SKM-1 treated with dmso at 0.1 percent for 144 hours (cell line): Measurements from ENCODE around the gene NRAS.
A peak's percentile ranks its signal among the peaks of the same experiment; 100 is the strongest.

Source experiments
- DNase-seq: peaks from one replicate; lab custom pipeline; 2025; ENCODE audit not compliant: unreplicated experiment; lab: John Stamatoyannopoulos, UW

NRAS gene

DNA sequence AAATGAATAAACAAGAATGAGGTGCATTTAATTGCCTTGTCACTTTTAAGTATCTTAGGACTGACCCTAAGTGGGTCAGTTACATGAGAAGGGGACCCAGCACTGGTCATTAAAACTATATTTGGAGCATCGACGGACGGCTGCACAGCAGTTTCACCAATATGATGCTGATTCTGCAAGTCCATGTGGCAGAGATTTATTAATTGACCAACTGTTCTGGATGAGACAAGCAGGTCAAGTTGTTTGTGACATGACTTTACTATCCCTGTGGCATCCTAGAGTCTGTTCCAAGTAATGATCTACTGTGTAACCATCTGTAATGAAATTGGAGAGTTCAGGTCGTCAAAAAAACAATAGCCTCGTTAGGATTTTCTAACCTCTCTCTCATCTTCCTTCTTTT is 30.7 kb downstream of the NRAS start:
- DNase-seq, result no peak

DNA sequence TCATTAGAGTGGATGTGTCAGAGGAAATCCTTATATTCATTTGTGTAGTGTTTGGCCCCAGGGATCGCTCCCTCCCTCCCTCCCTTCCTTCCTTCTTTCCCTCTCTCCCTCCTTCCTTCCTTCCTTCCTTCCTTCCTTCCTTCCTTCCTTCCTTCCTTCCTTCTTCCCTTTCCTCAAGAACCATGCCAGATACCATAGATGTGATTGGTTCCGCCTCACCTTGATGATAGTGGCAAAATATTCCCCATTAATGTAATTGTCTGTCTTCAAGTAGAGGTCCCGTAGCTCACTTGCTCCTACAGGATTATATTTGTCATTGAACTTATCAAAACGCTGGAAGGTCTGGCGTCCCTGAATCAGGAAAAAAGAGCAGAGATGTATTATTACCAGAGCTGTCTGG is 38.9 kb downstream of the NRAS start:
- no peak for DNase-seq

DNA sequence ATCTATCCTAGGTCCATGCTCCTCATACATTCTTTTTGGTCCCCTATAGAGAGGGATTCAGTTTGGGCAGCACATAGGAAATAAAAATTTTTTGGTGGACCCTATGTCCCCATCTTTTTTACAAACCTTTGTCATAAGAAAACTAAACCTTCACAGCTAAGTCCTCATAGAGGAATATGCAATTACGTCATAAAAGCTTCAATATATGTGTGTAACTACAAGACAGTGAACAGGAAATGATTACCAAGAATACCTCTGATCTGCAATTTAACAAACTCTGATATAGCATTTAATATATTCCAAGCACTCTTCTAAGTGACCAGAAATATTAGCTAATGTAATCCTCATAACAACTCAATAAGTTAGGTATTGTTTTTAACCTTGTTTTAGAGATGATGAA is 40.5 kb downstream of the NRAS start:
- no peak for DNase-seq

DNA sequence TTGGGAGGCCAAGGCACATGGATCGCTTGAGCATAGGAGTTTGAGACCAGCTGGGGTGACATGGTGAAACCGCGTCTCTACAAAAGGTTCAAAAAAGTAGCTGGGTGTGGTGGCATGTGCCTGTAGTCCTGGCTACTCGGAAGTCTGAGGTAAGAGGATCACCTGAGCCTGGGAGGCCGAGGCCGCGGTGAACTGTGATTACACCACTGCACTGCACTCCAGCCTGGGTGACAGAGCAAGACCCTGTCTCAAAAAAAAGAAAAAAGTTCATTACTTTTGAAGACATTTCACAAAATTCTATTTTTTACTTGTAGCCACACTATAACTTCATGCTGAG is 44.7 kb downstream of the NRAS start:
- DNase-seq, result no peak

DNA sequence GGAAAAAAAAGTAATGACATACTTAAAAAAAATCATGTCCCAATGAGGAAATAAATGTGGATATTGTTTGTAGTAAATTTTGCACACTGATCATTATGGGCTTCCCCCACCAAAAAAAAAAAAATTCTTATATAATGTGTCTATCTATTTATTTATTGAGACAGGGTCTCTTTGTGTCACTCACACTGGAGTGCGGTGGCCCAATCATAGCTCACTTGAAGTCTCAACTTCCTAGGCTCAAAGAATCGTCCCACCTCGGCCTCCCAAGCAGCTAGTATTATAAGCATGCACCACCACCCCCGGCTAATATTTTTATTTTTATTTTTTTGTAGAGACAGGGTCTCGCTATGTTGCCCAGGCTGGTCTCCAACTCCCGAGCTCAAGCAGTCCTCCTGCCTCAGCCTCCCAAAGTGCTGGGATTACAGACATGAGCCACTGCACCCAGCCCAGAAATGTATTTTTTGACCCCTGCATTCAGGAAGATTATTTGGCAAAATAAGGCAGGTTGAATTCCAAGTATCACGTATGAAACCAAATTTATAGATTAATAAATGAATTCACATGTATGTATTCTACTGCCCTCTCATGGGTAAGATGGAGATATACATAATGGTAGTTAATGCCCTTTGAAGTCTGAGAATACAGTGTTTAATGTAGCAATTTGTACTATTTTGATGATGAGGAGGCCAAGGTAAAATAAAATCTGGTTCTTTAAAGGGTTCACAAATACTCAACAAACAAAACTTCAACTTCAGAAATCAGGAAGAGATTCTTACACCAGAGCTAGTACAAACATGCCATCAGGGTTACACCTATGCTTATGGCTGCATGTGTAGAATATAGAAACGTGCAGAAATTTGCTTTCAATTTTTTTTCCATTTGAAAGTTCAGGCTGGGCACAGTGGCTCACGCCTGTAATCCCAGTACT is 45.3 kb downstream of the NRAS start:
- DNase-seq, result peak; percentile 20

DNA sequence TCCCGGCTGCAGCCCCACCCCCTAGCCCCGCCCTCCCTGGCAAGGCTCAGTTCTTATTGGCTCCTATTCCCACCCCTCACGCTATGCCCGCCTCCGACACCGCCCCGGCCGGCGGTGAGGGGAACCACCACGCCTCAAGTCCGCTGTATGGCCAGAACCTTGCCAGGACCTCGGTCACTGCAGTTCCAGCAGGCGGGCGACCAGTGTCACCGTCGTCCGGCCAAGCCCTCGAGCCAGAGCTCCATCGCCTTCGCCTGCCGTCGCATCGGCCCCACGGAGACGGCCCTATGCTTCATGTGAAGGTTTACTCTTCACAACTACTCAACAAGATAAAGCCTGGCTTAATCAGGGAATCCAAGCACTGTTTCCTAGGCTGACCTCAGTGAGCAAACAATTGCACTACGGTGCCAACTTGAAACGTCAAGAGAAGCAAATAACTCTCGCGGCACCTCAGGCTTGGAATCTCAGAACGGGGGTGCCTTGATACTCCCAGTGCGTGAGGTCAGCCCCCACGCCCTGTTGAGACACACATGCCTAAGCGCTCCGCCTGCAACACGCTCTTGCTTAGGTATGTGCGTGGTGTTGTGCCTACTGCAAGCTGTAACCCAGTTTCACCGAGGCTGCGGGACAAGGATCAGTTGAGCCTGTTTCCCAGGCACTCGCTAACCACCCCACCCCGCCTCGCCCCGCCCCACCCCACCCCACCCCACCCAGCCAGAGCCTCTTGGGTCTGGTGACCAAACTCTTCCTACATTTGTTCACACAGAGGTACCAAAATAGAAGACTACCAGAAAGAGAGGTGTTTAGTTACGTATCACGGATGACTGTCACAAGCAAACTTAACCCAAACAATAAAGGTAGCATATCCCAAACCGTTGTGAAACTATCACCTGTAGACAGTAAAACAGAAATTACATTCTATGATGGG is 46.2 kb downstream of the NRAS start:
- peak; percentile 79 for DNase-seq

DNA sequence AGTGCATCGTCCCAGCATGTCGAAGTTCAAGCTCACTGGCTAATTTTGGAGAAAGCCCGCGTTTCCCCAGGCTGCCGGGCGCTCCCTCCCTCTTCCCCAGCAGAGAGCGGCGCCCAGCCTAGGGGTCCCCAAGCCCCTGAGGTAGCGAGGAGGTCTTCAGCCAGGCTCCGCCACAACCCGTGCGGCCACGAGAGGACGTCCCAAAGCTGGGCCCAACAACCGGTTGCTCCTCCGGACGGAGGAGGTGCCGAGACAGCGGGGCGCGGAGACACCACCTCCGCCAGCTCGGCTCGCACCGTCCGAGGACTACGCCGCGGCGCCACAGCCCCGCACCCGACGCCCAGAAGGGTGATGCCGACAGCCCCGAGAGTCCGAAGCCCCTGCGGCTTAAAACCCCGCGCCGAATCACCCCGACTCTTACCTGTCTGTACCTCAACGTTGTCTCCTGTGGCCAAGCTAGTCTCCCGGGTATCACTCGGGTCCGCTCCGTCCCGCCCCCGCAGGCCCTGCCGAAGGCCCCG is 46.9 kb downstream of the NRAS start, which contains the start of gene DENND2C:
Gene DENND2C (minus strand): TSS at position 488 of the 521 bp plus-strand sequence. CDS start 44,065 bp downstream, outside the sequence.
- DNase-seq, result peak; percentile 70

DNA sequence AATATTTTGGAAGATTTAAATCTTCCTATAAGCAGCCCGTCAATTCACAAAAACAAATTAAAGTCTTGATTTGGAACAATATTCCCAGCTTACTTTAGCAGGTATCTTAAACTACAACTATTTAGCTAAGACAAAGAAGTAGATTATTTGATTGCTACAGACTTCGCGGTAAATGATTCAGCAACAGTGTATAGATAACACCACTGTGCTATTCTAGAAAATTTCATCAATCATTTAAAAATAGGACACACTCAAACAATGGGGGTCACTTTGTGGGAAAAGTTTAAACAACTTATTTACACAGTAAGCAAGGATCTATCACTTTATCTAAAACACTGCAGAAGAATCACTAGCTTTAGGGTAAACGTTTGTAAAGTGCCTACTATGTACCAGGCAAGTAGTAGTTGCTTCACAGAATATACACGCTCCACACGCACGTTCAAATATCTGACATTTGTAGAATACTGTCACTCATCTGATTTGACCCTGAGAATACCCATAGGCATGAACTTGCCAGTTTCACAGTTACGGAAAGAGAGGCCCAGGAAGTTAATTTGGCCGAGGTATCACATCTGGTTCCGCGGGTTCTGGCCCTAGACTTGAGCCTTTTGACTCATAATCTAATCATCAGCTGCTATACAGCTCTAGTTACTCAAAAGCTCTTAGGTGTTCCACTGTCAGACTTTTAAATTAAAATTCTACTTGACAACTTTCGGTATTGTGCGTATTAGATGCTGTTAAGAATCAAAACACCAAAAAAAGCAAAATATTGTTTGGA is 47.6 kb downstream of the NRAS start:
- DNase-seq, result no peak

DNA sequence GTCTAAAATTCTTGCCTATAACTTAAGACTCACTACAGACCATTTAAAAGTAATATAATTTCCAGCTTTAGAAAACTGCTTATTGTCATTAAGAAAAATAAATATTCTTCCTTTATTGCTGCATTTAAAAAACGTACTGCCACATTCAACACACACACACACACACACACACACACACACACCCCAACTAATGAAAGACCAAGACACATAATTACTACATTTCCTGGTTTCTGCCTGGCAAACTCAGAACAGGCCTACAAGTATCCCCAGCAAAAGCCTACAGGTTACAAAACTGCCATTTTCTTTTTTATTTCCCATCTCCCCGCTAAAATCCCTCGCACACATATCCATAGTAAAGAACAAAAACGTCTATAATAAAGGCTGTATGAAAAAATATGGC is 48.2 kb downstream of the NRAS start:
- DNase-seq, result no peak

DNA sequence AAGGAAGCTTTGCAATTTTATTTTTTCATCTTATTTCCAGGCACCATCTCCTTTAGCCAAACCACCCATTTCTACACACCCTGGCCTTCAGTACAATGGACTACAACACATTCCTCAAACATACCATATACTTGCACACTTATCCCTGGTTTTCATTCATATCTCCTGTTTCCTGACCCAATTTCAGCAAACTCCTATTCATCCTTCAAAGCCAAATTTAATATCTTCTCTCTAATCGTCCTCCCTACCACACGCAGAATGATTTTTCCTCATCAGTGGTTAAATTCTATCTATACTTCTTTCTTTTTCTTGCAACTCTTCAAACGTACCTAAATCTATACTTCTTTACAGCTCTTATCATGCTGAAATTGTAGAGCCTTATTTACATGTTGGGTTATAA is 49.6 kb downstream of the NRAS start:
- no peak for DNase-seq

DNA sequence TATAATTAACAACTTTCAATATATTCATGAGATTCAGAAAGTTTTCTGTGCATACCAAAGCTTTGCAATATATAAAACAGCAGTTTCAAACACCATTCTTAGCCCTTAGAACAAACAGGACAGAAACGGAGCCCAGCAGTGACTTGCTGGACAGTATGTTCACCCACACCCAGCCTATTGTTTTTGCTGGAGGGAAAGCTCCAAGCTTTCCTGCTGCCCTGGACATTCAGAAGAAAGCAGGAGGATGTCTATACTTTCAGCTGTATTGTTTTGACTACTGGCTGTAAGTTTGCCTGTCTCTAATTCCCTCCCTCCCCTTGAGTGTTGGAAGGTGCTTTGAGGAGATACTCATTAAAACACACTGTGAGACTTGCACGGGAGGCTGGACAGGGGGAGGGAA is 56.3 kb downstream of the NRAS start:
- no peak for DNase-seq
